MV-4-11 (cell line): ENCODE results near the gene BBX.
A peak's percentile ranks its signal among the peaks of the same experiment; 100 is the strongest.

Experiments used
- DNase-seq: peaks from one replicate; lab custom pipeline; 2025; lab: John Stamatoyannopoulos, UW

BBX gene

GRCh38 chr3:107522510-107523288 is at the start of gene BBX:
BBX (plus strand) TSS chr3:107522962; CDS start chr3:107710461, 187,499 bp downstream.
- DNase-seq, result peak; percentile 88

GRCh38 chr3:107476462-107476861 is 46.3 kb upstream of the BBX start:
- DNase-seq, result no peak

- DNase-seq, result no peak
Measured at GRCh38 chr3:107487490-107487889, 35.3 kb upstream of the BBX start.

GRCh38 chr3:107488942-107489341 is 33.8 kb upstream of the BBX start:
- DNase-seq, result no peak

GRCh38 chr3:107493134-107493533 is 29.6 kb upstream of the BBX start:
- DNase-seq, result no peak

- no peak for DNase-seq
Measured at GRCh38 chr3:107496855-107497254, 25.9 kb upstream of the BBX start.

- DNase-seq, result no peak
Measured at GRCh38 chr3:107498646-107499045, 24.1 kb upstream of the BBX start.

- peak; percentile 7 for DNase-seq
Measured at GRCh38 chr3:107506458-107506857, 16.3 kb upstream of the BBX start.

GRCh38 chr3:107508331-107508730 is 14.4 kb upstream of the BBX start:
- DNase-seq, result no peak

GRCh38 chr3:107512108-107512507 is 10.7 kb upstream of the BBX start:
- no peak for DNase-seq

GRCh38 chr3:107514453-107514852 is 8.3 kb upstream of the BBX start:
- DNase-seq, result no peak

- DNase-seq, result no peak
Measured at GRCh38 chr3:107516475-107516874, 6.3 kb upstream of the BBX start.

GRCh38 chr3:107520535-107520934 is 2.2 kb upstream of the BBX start:
- no peak for DNase-seq

- DNase-seq, result peak; percentile 17
Measured at GRCh38 chr3:107521469-107522059, 1.2 kb upstream of the BBX start.

GRCh38 chr3:107523289-107523538 is 452 bp downstream of the BBX start:
- DNase-seq, result no peak

- no peak for DNase-seq
Measured at GRCh38 chr3:107523539-107524325, 970 bp downstream of the BBX start.

GRCh38 chr3:107524326-107524840 is 1.6 kb downstream of the BBX start:
- DNase-seq, result no peak

GRCh38 chr3:107524841-107525643 is 2.3 kb downstream of the BBX start:
- no peak for DNase-seq

GRCh38 chr3:107525644-107526305 is 3.0 kb downstream of the BBX start:
- no peak for DNase-seq

- DNase-seq, result no peak
Measured at GRCh38 chr3:107531917-107532469, 9.2 kb downstream of the BBX start.

GRCh38 chr3:107540857-107541256 is 18.1 kb downstream of the BBX start:
- DNase-seq, result no peak
